NOMO-1 (cell line): Measurements from ENCODE around the gene C16orf92.
A peak's percentile ranks its signal among the peaks of the same experiment; 100 is the strongest.

ENCODE experiments used
- DNase-seq, 2 experiments: peaks; one replicate each; lab custom pipeline; 2025; ENCODE audit not compliant: unreplicated experiment in 2 of 2; lab: John Stamatoyannopoulos, UW

C16orf92 gene

DNA sequence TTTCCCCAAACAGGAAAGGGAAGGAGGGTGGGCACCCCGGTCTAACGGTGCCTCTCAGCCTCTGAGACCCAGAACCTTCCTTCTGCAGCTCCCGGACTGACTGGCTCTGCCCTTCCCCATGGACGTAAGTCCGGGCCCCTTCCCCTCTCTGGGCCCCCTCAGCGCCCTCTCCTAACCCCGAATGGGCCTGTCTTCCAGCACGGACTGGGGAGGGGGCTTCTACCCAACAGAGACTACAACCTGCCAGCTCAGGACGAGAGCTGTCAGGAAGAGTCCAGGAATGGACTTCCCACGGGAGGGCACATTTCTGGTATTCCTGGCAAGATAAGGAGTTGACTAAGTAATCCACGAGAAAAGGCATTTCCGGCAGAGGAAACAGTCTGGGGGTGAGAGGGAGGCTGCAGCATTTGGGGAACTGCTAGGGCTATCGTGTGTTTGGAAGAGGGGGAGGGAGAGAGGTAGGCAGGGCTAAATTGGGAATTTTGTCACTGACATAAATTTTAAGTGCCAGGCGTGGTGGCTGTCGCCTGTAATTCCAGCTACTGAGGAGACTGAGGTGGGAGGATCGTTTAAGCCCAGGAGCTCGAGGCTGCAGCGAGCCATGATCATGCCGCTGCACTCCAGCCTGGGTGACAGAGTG is 30.5 kb downstream of the C16orf92 start:
- DNase-seq, result no peak

GRCh38 chr16:30054451-30054850 is 31.5 kb downstream of the C16orf92 start:
- no peak for DNase-seq

- DNase-seq, result no peak
These were observed 32.1 kb downstream of the C16orf92 start for GRCh38 chr16:30054959-30055553.

- DNase-seq, result no peak
These were observed 37.3 kb downstream of the C16orf92 start for GRCh38 chr16:30060346-30060745.

DNA sequence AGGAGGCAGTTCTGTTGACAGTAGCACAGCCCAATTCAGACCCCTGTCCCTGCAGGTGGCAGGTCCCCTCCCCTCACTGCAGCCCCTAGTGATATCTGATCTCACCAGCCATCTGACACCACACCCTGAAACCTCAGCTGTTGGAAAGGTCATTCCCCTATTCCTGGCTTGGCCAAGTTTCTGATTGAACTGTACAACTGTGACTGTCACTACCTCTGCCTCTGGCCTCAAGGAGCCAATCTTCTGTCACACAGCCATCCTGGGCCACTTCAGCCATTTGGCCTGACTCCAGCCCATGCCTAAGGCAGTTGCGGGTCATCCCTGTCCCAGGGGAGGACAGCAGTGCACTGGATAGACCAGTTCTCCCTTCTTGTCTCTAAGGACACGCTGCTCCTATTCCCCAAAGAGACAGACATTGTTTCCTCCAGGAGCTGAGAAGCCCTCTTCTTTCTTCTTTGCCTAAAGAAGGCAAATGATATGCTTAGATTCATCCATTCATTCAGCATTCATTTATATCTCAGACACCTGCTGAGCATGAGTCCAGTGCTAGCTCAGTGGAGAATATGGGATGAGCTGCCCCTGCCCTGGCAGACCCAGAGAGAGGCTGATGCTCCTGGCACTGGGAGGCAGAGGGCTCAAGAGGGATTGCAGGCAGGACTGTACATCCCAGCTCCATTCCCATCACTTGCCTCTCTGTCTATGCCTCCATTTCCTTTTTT is 38.0 kb downstream of the C16orf92 start:
- DNase-seq, result no peak

- no peak for DNase-seq
These were observed 40.4 kb downstream of the C16orf92 start for GRCh38 chr16:30063278-30063892.

DNA sequence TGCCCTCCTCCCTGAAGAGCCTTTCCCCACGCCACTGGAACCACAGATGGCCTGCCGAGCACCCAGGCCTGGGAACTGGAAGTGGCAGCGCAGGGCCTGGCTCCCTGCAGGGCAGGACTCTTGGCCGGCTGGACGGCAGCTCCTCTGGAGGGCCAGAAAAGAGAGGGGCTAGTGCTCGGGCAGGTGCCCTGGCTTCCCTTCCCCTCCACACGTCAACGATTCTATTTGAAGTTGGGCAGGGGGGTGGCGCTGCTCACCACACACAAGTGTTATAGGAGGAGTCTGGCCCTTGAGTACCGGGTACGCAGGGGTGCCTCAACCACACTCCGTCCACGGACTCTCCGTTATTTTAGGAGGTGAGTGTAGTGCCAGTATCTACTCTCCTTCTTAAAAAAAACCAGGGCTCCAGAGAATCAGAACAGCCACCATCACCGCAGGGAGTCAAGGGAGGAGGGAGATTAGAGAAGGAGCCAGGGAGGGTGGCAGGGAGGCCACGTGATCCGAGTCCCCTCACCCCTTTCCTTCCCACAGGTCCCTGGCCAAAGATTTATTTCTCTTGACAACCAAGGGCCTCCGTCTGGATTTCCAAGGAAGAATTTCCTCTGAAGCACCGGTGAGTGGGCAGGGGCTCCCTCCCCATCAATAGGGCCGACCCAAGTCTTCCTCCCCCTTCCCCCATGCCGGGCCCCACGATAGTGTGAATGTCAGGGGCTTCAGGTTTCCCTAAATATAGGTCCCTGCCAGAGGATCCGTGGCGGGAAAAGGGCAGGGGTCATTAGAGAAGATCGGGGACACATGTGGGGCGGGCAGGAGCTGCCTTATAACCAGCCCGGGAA is 41.1 kb downstream of the C16orf92 start:
- DNase-seq, result peak; percentile 69 to 78

- no peak for DNase-seq
These were observed 41.7 kb downstream of the C16orf92 start for GRCh38 chr16:30064729-30065101.

DNA sequence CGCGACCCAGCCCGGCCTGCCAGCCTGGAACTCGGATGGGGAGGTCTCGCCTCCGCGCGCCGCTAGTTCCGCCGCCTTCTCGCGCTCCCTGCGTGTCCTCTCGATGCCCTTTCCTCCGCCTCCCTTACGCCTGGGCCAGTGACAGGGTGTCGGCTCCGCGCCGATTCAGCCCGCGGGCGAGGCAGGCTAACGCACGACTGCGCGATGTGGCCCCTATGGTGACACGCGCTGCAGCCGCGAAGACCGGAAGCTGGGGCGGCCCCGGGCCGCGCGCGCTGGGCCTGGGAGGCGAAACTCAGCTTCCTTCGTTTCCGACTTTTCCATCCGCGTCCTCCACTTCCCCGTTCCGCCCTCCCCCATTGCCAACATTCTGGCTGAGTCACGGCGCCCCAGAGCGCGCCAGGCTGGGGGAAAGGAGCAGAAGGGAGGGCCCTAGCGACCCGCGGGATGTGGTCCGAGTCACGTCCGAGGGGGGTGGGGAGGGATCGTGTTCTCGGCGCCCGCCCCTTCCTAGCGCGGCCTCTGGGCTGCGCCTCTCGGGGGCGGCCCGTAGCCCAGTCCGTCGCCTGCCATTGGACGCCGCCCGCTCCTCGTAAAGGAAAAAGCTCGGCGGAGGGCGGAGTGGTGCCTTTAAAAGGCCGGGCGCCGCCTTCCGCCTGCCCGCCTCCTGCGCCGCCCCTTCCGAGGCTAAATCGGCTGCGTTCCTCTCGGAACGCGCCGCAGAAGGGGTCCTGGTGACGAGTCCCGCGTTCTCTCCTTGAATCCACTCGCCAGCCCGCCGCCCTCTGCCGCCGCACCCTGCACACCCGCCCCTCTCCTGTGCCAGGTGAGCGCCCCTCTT is 42.3 kb downstream of the C16orf92 start, which contains the start of gene ALDOA:
Gene ALDOA, plus strand, starts transcription at position 659 of the 841 bp plus-strand sequence. CDS start 1,138 bp downstream, outside the sequence.
- DNase-seq, result peak; percentile 98 to 99

DNA sequence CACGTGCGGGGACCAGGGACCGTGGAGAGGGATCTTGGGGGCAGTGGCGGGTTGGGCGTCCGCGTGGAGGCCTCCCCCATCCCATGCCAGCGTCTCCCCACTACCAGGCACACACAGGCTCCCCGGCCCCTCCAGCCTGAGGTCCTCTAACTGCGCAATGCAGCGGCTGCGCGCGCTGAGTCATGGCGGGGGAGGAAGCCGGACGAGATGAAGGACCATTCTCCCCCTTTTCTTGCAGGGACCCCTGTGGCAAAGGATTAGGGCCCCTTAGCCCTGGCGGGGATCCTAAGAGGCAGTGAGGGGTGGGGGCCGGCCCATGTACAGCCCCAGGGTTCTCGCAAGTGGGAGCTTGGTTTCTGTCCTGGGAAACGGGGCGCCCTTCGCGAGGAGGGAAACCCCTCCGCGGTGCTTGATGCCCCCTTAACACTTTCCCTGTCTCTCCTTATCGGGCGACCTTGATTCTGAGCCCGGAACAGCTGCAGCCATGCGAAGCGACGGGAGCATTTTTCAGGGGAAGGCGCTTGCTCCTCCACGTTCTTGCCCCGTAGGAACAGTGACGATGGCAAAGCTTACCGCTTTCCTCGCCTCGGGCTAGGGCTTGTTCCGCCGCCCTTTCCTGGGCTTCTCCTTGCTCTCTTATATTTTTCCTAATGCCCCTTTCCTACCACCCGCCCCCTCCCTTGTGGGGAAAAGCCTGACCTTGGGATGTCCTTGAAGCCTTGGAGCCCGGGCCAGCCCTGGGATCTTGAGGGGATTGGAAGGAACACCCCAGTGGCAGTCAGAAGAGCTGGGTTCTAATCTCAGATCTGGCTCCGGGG is 43.2 kb downstream of the C16orf92 start:
- peak in 1 of 2 experiments; percentile 35 for DNase-seq

- peak; percentile 44 to 47 for DNase-seq
These were observed 44.0 kb downstream of the C16orf92 start for GRCh38 chr16:30066761-30067583.

DNA sequence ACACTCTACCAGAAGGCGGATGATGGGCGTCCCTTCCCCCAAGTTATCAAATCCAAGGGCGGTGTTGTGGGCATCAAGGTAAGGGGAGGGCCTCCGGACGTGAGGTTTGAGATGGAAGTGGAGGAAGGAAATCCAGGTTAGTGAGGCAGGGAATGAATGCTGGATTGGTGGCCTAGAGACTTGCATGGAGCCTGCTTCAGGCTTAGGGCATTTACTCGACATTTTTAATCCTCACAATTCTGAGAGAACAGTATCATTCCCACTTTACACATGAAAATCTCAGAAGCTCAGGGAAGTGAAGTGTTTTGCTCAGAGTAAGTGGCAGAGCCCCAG is 44.6 kb downstream of the C16orf92 start:
- DNase-seq, result no peak

DNA sequence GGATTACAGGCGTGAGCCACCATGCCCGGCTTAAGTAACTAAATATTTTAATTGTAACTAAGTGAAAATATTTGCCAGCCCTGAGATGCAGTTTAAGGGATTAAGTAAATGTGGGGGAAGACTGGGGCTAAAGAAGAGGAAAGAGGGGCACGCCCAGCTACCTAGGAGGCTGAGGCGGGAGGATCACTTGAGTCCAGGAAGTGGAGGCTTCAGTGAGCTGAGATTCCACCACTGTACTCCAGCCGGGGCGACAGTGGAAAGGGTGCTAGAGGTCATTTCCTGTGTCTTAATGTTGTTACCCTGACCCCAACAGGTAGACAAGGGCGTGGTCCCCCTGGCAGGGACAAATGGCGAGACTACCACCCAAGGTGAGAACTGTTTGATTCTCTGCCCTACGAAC is 45.3 kb downstream of the C16orf92 start:
- no peak for DNase-seq

DNA sequence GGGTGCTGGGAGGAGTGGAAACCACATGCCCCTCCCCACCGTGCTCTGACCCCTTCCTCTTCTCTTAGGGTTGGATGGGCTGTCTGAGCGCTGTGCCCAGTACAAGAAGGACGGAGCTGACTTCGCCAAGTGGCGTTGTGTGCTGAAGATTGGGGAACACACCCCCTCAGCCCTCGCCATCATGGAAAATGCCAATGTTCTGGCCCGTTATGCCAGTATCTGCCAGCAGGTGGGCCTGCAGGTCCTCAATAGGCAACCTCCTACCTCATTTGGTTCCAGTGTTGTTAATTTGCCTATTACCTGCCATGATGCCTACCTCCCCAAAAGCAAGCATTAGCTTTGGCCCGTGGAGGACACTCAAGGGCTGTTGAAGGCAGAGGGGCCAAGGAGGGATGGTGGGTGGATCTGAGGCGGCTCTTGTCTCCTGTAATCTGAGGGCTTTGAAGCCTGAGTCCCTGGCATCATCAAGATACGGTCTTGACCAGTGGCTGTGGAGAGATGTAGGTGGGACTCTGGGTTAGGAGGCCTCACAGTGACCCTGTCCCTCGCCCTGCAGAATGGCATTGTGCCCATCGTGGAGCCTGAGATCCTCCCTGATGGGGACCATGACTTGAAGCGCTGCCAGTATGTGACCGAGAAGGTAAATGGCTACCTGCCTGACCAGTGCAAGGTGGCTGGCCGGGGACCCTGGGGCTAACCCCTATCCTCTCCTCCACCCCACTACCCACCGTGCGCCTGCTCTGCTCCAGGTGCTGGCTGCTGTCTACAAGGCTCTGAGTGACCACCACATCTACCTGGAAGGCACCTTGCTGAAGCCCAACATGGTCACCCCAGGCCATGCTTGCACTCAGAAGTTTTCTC is 46.0 kb downstream of the C16orf92 start:
- DNase-seq, result peak in 1 of 2 experiments; percentile 19

DNA sequence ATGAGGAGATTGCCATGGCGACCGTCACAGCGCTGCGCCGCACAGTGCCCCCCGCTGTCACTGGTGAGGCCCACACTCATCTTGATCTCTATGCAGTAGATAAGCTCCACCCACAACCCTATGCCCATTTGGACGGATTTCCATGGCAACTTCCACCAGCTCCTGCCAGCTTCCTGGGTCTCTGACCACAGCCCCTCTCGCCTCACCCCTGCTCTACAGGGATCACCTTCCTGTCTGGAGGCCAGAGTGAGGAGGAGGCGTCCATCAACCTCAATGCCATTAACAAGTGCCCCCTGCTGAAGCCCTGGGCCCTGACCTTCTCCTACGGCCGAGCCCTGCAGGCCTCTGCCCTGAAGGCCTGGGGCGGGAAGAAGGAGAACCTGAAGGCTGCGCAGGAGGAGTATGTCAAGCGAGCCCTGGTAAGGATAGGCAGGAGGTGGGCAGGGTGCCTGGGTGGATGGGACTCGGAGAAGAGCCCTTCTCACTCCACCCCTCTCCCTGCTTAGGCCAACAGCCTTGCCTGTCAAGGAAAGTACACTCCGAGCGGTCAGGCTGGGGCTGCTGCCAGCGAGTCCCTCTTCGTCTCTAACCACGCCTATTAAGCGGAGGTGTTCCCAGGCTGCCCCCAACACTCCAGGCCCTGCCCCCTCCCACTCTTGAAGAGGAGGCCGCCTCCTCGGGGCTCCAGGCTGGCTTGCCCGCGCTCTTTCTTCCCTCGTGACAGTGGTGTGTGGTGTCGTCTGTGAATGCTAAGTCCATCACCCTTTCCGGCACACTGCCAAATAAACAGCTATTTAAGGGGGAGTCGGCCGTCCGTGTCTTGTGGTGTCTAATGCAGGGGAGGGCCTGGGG is 46.8 kb downstream of the C16orf92 start:
- DNase-seq, result no peak

- DNase-seq, result no peak
These were observed 47.5 kb downstream of the C16orf92 start for GRCh38 chr16:30070490-30070889.
